Cardiac fibroblast (primary cell): ENCODE data around the gene PNMT.

ENCODE experiments used
- DNase-seq, 2 donors: peaks; one replicate each; pipeline versions ENCODE4 v3.0.0 to v3.0.0-alpha.2; 2010; ENCODE audit warnings: low read depth in 2 of 2
- H3K4me3 ChIP-seq, 2 donors: replicated peaks in 1 of 2; 1 replicate in 1 of 2; 2 replicates in 1 of 2; pipeline ENCODE4 v1.5.1; 2011; ENCODE audit warnings: low read depth in 2 of 2, low read length in 2 of 2, mild to moderate bottlenecking in 2 of 2, moderate library complexity in 1 of 2
- TF ChIP-seq, protein P1 (sequence below): IDR thresholded peaks from one replicate; pipeline ENCODE4 v1.5.1; 2011; ENCODE audit warnings: low read depth, mild to moderate bottlenecking, low read length, inconsistent platforms

PNMT gene

GRCh38 chr17:39675390-39676082 is 7.3 kb downstream of the PNMT start:
- DNase-seq = no peak

DNA sequence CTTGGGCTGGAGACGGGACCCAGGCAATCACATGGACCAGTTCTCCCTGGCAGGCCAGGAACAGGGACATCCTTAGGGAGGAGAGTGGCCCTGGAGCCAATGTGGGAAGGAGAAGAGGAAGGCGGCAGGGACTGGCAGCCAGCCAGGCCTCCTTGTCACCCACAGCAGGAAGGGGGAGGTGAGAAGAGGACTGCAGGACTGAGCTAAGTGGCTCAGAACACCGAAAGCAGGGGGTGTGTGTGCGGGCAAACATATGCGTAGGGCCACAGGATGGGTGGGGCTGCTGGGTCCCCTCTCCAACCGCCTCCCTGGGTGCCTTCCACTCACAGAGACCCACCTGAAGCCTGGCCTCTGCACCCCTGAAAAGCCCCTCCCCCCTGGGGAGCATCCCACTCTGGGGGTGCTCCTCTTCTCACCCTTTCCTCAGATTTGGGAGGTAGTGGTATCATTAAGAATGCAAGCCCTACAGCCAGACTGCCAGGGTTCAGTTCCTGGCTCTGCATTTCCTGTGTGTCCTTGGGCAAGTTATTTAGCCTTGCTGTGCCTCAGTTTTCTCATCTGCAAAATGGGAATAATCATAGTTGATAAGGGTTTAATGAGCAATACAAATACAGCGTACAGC is 8.1 kb downstream of the PNMT start:
- TF ChIP-seq, protein P1, sequence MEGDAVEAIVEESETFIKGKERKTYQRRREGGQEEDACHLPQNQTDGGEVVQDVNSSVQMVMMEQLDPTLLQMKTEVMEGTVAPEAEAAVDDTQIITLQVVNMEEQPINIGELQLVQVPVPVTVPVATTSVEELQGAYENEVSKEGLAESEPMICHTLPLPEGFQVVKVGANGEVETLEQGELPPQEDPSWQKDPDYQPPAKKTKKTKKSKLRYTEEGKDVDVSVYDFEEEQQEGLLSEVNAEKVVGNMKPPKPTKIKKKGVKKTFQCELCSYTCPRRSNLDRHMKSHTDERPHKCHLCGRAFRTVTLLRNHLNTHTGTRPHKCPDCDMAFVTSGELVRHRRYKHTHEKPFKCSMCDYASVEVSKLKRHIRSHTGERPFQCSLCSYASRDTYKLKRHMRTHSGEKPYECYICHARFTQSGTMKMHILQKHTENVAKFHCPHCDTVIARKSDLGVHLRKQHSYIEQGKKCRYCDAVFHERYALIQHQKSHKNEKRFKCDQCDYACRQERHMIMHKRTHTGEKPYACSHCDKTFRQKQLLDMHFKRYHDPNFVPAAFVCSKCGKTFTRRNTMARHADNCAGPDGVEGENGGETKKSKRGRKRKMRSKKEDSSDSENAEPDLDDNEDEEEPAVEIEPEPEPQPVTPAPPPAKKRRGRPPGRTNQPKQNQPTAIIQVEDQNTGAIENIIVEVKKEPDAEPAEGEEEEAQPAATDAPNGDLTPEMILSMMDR = no peak
- no peak overlapping the region for H3K4me3 ChIP-seq
- DNase-seq = peak in 1 of 2 donors; percentile 32

More at GRCh38 chr17:39675390-39676082, 7.3 kb downstream of the PNMT start:
- H3K4me3 ChIP-seq = no peak overlapping the region
- TF ChIP-seq, protein P1 = no peak

GRCh38 chr17:39677072-39677471 is 8.8 kb downstream of the PNMT start:
- no peak for DNase-seq
- TF ChIP-seq, protein P1 = no peak
- no peak overlapping the region for H3K4me3 ChIP-seq

DNA sequence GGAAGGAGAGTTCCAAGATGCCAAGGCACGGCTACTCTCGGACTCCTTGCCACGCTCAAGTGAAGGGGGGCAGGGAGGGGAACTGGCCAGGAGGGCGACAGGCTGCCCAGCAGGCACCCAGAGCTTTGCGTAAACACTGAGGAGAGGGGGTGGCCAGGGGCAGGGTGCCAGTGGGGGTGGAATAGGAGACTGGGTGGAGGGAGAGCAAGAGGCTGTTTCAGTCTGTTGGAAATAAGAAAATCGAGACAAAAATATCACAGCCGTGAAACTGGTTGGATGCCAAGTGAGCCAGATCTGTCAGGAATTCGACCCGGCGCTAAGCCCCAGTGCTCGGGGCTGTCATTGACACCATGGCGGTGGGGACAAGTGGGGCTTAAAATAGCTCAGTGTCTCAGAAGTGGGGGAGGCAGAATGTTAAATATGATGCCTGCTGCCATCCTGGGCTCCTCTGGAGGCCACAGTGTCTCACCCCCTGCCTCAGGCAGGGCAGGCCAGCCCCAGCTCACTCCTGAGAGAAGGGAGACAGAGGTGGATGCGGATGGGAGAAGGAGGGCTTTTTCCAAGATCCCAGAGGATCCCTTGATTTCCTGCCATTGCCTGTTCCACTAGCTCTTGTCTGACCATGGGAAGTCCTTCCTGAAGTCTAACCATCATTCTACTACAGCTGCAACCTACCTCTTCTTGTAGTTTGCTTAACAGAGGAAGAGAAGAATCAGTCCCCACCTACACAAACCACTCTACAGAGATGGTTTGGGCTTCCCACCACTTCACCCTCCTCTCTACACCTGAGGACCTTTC is 9.5 kb downstream of the PNMT start:
- peak in 1 of 2 donors; percentile 33 for DNase-seq
- TF ChIP-seq, protein P1 = no peak
- no peak overlapping the region for H3K4me3 ChIP-seq

- H3K4me3 ChIP-seq = no peak overlapping the region
- TF ChIP-seq, protein P1 = no peak
- no peak for DNase-seq
Observed at GRCh38 chr17:39678340-39679116, 10.3 kb downstream of the PNMT start.

GRCh38 chr17:39679521-39680192 is 11.4 kb downstream of the PNMT start:
- TF ChIP-seq, protein P1 = no peak
- no peak overlapping the region for H3K4me3 ChIP-seq
- DNase-seq = no peak
